Fibroblast of lung (primary cell): ENCODE data around the gene FOXI1.

ENCODE experiments used
- EZH2 ChIP-seq: IDR thresholded peaks from 2 replicates; pipeline ENCODE4 v1.5.1; 2012; ENCODE audit warnings: low read length, control low read depth, mild to moderate bottlenecking; ENCODE audit errors: missing control alignments
- TF ChIP-seq, protein P1 (sequence below), 2 donors: IDR thresholded peaks in 1 of 2; conservative IDR thresholded peaks in 1 of 2; 1 replicate in 1 of 2; 2 replicates in 1 of 2; pipeline ENCODE4 v1.5.1; 2011 to 2012; ENCODE audit warnings: low read length in 2 of 2, control low read depth in 1 of 2, inconsistent platforms in 1 of 2, low read depth in 1 of 2, mild to moderate bottlenecking in 1 of 2

DNA sequence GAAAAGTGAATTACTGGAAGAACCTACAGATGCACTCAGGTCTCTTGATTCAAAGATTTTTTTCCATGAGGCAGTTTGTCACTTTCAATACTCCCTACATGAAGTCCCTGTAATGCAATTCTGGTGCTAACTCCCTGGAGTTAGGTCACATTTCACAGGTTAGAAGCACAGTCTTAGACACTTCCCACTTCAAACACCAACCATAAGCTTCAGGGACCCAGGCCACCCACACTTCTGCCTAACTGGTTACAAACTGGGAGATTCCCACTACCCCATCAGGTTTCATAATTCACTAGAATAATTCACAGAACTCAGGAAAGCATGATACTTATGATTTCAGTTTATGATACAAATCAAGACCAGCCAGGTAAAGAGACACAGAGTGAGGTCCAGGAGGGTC, 29.0 kb upstream of the FOXI1 start:
- TF ChIP-seq, protein P1, sequence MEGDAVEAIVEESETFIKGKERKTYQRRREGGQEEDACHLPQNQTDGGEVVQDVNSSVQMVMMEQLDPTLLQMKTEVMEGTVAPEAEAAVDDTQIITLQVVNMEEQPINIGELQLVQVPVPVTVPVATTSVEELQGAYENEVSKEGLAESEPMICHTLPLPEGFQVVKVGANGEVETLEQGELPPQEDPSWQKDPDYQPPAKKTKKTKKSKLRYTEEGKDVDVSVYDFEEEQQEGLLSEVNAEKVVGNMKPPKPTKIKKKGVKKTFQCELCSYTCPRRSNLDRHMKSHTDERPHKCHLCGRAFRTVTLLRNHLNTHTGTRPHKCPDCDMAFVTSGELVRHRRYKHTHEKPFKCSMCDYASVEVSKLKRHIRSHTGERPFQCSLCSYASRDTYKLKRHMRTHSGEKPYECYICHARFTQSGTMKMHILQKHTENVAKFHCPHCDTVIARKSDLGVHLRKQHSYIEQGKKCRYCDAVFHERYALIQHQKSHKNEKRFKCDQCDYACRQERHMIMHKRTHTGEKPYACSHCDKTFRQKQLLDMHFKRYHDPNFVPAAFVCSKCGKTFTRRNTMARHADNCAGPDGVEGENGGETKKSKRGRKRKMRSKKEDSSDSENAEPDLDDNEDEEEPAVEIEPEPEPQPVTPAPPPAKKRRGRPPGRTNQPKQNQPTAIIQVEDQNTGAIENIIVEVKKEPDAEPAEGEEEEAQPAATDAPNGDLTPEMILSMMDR (conservative IDR thresholded peaks at IDR 0.05 in 1 of 2, IDR thresholded peaks at IDR 0.05 in 1 of 2; ENCODE audit: low read depth in 1 of 2, low read length in 2 of 2), result no peak
- no peak for TF ChIP-seq EZH2
